ENCODE results near the gene HSBP1L1. TPM values are rescaled to one million over a fixed set of nuclear protein-coding genes. Genes with fewer than 3 reads are reported as not detected.
A peak's percentile ranks its signal among the peaks of the same experiment; 100 is the strongest.

Gene HSBP1L1
- total and polyA plus RNA-seq, 2 of the 13 experiments (the other 11 are each of a cell fraction or from before 2014, with no cell fraction given): 22.6 to 45.1 TPM

DNA sequence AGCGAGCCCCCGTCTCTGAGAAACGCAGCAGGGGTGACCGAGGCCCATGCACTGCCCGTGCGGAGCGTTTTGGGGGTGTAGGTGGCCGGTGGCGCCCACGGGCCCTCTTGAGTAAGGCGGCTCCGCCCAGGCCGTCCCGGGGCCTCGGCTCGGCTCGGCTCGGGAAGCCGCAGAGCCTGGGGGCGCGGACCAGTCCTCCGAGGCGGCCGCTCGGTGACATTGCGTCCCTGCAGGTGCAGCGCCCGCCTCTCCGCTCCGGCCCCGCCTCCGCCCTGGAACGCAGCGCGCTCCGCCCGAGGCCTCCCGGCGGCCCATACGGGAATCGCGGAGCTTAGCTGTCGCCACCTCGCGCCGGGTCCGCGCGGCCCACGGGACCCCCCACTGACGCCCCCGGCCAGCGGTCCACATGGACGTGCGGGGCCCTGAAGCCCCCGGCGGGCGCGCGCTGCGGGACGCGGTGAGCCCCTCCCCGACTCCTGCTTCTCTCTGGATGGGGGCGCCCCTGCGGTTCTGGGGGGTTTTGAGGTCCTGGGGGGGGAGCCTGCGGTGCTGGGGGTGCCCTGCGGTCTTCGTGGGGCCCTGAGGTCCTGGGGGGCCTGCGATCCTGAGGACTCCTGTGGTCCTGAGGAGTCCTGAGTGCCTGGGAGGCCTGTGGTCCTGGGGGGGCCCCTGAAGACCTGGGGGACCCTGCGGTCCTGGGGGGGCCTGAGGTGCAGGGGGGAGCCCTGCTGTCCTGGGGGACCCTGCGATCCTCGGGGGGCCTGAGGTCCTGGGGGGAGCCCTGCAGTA is at the start of gene HSBP1L1 (continued):
- TF ChIP-seq, protein P1, sequence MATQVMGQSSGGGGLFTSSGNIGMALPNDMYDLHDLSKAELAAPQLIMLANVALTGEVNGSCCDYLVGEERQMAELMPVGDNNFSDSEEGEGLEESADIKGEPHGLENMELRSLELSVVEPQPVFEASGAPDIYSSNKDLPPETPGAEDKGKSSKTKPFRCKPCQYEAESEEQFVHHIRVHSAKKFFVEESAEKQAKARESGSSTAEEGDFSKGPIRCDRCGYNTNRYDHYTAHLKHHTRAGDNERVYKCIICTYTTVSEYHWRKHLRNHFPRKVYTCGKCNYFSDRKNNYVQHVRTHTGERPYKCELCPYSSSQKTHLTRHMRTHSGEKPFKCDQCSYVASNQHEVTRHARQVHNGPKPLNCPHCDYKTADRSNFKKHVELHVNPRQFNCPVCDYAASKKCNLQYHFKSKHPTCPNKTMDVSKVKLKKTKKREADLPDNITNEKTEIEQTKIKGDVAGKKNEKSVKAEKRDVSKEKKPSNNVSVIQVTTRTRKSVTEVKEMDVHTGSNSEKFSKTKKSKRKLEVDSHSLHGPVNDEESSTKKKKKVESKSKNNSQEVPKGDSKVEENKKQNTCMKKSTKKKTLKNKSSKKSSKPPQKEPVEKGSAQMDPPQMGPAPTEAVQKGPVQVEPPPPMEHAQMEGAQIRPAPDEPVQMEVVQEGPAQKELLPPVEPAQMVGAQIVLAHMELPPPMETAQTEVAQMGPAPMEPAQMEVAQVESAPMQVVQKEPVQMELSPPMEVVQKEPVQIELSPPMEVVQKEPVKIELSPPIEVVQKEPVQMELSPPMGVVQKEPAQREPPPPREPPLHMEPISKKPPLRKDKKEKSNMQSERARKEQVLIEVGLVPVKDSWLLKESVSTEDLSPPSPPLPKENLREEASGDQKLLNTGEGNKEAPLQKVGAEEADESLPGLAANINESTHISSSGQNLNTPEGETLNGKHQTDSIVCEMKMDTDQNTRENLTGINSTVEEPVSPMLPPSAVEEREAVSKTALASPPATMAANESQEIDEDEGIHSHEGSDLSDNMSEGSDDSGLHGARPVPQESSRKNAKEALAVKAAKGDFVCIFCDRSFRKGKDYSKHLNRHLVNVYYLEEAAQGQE (IDR thresholded peaks at IDR 0.05; ENCODE audit: borderline replicate concordance in 1 of 2, low read depth in 1 of 2, low read length in 2 of 2): no peak; a peak in 1 of 4 replicates
- TF ChIP-seq, protein P2, sequence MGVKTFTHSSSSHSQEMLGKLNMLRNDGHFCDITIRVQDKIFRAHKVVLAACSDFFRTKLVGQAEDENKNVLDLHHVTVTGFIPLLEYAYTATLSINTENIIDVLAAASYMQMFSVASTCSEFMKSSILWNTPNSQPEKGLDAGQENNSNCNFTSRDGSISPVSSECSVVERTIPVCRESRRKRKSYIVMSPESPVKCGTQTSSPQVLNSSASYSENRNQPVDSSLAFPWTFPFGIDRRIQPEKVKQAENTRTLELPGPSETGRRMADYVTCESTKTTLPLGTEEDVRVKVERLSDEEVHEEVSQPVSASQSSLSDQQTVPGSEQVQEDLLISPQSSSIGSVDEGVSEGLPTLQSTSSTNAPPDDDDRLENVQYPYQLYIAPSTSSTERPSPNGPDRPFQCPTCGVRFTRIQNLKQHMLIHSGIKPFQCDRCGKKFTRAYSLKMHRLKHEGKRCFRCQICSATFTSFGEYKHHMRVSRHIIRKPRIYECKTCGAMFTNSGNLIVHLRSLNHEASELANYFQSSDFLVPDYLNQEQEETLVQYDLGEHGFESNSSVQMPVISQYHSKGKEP (CRISPR knock-in tag; IDR thresholded peaks at IDR 0.05): no peak
- TF ChIP-seq NCOA1 (CRISPR knock-in tag; IDR thresholded peaks at IDR 0.05) (peak; percentile 49; the same call in 1 of the 2 replicates), ZNF10 (CRISPR knock-in tag; IDR thresholded peaks at IDR 0.05; ENCODE audit: borderline replicate concordance, low read depth) (no peak), SOX13 (IDR thresholded peaks at IDR 0.05) (no peak), SOX13 (CRISPR knock-in tag; conservative IDR thresholded peaks at IDR 0.05 in 1 of 2, IDR thresholded peaks at IDR 0.05 in 1 of 2) (peak in 1 of 2 experiments; percentile 26; a peak in 2 of 4 replicates), SRF (IDR thresholded peaks at IDR 0.05; ENCODE audit: low read depth, low read length) (no peak), HNF4G (IDR thresholded peaks at IDR 0.05; ENCODE audit: borderline replicate concordance, low read depth, low read length) (no peak), HNF4G (CRISPR knock-in tag; IDR thresholded peaks at IDR 0.05; ENCODE audit: borderline replicate concordance, low read depth) (no peak; the same call in 1 of the 2 replicates), ZNF773 (CRISPR knock-in tag; IDR thresholded peaks at IDR 0.05; ENCODE audit: borderline replicate concordance) (no peak), ZNF256 (CRISPR knock-in tag; conservative IDR thresholded peaks at IDR 0.05) (no peak), ZNF713 (CRISPR knock-in tag; IDR thresholded peaks at IDR 0.05) (peak; percentile 68; the same call in 1 of the 2 replicates)
- TF ChIP-seq, protein P3, sequence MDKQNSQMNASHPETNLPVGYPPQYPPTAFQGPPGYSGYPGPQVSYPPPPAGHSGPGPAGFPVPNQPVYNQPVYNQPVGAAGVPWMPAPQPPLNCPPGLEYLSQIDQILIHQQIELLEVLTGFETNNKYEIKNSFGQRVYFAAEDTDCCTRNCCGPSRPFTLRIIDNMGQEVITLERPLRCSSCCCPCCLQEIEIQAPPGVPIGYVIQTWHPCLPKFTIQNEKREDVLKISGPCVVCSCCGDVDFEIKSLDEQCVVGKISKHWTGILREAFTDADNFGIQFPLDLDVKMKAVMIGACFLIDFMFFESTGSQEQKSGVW (CRISPR knock-in tag; IDR thresholded peaks at IDR 0.05; ENCODE audit: borderline replicate concordance): no peak
- TF ChIP-seq, protein P4, sequence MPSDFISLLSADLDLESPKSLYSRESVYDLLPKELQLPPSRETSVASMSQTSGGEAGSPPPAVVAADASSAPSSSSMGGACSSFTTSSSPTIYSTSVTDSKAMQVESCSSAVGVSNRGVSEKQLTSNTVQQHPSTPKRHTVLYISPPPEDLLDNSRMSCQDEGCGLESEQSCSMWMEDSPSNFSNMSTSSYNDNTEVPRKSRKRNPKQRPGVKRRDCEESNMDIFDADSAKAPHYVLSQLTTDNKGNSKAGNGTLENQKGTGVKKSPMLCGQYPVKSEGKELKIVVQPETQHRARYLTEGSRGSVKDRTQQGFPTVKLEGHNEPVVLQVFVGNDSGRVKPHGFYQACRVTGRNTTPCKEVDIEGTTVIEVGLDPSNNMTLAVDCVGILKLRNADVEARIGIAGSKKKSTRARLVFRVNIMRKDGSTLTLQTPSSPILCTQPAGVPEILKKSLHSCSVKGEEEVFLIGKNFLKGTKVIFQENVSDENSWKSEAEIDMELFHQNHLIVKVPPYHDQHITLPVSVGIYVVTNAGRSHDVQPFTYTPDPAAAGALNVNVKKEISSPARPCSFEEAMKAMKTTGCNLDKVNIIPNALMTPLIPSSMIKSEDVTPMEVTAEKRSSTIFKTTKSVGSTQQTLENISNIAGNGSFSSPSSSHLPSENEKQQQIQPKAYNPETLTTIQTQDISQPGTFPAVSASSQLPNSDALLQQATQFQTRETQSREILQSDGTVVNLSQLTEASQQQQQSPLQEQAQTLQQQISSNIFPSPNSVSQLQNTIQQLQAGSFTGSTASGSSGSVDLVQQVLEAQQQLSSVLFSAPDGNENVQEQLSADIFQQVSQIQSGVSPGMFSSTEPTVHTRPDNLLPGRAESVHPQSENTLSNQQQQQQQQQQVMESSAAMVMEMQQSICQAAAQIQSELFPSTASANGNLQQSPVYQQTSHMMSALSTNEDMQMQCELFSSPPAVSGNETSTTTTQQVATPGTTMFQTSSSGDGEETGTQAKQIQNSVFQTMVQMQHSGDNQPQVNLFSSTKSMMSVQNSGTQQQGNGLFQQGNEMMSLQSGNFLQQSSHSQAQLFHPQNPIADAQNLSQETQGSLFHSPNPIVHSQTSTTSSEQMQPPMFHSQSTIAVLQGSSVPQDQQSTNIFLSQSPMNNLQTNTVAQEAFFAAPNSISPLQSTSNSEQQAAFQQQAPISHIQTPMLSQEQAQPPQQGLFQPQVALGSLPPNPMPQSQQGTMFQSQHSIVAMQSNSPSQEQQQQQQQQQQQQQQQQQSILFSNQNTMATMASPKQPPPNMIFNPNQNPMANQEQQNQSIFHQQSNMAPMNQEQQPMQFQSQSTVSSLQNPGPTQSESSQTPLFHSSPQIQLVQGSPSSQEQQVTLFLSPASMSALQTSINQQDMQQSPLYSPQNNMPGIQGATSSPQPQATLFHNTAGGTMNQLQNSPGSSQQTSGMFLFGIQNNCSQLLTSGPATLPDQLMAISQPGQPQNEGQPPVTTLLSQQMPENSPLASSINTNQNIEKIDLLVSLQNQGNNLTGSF (CRISPR knock-in tag; IDR thresholded peaks at IDR 0.05): no peak
- TF ChIP-seq, protein P5, sequence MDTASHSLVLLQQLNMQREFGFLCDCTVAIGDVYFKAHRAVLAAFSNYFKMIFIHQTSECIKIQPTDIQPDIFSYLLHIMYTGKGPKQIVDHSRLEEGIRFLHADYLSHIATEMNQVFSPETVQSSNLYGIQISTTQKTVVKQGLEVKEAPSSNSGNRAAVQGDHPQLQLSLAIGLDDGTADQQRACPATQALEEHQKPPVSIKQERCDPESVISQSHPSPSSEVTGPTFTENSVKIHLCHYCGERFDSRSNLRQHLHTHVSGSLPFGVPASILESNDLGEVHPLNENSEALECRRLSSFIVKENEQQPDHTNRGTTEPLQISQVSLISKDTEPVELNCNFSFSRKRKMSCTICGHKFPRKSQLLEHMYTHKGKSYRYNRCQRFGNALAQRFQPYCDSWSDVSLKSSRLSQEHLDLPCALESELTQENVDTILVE (CRISPR knock-in tag; IDR thresholded peaks at IDR 0.05): no peak

Data from HepG2 (cell line).